Skin of body (tissue), 2 donors: ENCODE results near the gene FAM72D. TPM values are rescaled to one million over a fixed set of nuclear protein-coding genes. Genes with fewer than 3 reads are reported as not detected.
"Not testable (repeated sequence)": the region's sequence is repeated elsewhere in the genome, so short reads cannot be mapped to it uniquely, and the experiment has no call there.

Source experiments
- DNase-seq: peaks from one replicate; lab custom pipeline; 2025; lab: John Stamatoyannopoulos, UW
- total RNA-seq: library from RNA; depleted of rRNA; stranded (reverse); fragments of >200 nt; gene quantifications from one replicate; pipeline ENCODE4 v1.2.3, GENCODE V29; 2014

FAM72D gene
- total RNA-seq, 1 donor from 2014 or later, result 0.99 TPM

DNA sequence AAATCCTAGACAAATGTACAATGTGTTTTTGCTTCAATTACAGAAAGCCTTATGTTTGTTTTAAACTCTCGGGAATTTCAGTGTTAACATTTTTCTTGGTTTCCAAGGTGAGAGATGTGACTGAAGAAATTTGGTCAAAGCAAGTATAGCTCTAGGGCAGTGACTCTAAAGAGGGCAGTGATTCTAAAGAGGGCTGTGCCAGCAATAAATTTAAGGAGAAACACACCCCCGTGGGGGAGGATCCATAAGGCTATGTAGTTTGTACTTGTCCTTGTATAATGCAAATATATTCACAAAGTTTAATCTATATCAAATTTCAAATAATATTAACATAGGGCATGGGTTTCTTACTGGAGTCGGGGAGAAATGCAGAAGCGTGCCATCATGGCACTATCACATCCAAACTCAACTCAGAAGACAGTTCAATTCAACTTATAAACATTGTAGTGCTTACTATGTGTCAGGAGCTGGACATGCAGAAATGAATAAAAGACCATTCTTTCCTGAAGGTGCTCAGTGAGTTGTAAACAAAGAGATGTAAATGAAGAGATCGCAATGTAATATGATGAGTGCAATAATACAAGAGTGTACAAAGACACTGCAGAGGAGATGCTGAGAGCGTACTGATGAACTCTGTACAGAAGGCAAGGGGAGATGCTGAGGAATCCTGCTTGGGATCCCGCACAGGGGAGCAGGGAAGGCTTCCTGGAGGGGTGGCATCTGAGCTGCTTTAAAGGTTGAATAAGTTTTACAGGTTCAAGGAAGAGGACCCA, 13.1 kb upstream of the FAM72D start:
- DNase-seq, result not testable (repeated sequence)

DNA sequence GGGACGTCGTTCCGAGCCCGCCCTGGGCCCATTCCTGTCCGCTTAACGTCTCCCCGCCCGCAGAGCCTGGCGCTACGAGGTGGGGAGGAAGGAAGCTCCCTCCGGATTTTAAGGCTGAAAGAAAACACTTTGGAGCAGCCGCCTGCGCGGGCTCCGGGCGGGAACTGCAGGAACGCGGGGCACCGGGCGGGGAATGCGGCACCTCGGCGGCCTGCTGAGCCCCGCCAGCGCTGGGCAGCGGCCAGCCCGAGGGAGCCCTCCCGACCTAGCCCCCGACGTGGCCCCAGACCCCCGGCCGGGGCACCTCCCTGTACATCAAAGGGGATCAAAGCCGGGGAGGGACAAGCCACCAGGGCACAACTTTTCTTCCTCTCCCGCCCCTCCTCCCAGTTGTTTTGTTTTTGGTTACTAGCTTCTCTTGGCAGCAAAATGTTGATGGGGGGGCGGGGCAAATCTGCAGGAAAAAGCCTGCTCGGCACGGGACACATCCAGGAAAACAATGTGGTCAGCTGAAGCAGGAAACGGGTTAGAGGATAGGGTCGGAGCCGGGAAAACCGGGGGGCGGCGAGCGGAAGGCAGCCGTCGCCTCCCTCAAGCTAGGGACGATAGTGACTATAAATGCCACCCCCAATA, 2.1 kb upstream of the FAM72D start:
- DNase-seq, result not testable (repeated sequence)

DNA sequence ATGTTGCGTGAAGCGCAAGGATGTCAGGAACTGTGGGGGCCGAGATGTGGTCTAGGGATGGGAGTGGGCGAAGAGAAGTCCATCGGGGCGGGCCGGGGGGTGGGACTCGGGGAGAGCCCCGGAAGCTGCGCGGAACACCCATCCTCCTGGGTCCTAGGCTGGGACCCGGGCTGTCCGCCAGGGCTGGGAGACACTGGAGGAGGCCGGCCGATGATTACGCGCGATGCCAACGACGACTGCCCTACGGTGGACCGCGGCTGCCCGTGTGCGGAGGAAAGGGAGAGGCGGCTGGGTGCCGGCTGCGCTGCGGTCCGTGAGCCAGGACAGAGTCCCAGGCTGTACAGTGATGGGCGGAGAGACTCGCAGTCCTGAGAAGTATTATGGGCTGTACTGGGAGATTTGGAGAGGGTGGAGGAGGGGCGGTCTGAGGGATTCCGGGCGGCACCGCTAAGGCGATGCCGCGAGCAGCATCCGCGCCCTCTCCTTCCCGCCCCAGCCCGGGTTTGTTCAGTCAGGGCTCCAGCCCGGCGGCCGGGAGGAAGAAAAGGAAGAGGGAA, 1.0 kb upstream of the FAM72D start:
- not testable (repeated sequence) for DNase-seq

GRCh38 chr1:145101725-145102124, 6.0 kb downstream of the FAM72D start:
- DNase-seq, result not testable (repeated sequence)

- not testable (repeated sequence) for DNase-seq
These were observed 7.5 kb downstream of the FAM72D start for GRCh38 chr1:145103294-145103693.

- DNase-seq, result not testable (repeated sequence)
These were observed 15.9 kb downstream of the FAM72D start for GRCh38 chr1:145111674-145112073.

- DNase-seq, result not testable (repeated sequence)
These were observed 16.9 kb downstream of the FAM72D start for GRCh38 chr1:145112703-145113102.

- not testable (repeated sequence) for DNase-seq
These were observed 18.8 kb downstream of the FAM72D start for GRCh38 chr1:145114560-145115057.

- DNase-seq, result not testable (repeated sequence)
These were observed 20.1 kb downstream of the FAM72D start for GRCh38 chr1:145115587-145116493.

DNA sequence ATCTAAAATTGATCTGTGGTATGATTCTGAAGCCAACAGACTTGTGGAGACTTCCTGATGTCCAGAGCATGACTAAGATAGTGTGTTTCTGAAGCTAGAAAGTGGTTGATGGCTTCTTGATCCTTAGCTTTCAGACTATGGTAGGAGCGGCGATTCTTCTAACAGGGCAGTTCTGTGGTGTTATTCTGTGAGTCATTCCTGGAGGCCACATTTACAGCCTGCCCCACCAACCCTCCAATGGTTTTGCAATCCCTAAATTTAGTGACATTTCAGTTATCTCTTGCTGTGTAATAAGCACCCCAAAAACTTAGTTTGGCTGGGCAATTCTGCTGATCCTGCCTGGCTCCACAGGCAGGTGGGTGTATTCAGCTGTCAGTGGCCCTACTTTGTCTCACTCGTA, 24.1 kb downstream of the FAM72D start:
- DNase-seq, result not testable (repeated sequence)

DNA sequence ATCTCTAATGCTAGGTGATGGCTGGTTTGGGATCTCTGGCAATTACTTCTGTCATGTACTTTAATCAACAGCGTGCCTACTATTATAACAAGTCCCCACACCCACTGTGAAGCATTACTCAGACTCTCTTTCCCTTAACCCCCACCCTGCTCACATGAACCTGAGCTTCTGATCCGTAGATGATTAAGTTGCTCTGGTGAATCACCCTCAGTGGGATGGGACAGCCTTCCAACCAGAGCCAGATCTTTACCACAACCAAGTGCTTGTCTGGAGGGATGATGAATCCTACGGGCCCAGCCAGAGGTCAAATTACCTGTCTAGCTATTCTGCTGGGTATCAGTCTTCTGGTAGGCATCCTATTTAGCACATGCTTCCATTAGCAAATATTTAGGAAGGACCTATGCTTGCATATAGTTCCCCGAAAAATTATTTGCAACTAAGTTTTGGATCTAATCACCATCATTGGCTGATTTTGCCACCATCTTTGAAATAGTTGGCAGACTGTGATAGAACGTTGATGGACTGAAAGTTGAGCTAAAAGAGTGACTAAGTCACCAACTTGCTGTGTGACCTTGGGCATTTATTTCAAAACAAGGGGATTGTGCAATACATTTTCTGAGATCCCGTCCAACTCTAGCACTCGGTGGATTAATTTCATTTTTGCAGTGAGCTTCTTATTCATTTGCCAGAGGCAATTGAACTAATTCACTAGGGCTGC, 26.7 kb downstream of the FAM72D start:
- DNase-seq, result not testable (repeated sequence)

DNA sequence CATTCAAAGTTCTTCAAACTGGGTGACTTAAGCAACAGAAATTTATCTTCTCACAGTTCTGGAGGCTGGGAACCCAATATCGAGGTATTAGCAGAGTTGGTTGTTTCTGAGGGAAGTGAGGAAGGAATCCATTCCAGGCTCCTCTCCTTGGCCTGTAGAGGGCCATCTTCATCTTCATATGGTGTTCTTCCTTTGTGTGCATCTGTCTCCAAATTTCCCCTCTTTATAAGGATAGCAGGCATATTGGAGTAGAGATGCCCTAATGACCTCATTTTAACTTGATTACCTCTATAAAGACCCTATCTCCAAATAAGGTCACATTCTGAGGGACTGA, 27.3 kb downstream of the FAM72D start:
- not testable (repeated sequence) for DNase-seq

GRCh38 chr1:145123992-145124641, 28.3 kb downstream of the FAM72D start:
- DNase-seq, result not testable (repeated sequence)

DNA sequence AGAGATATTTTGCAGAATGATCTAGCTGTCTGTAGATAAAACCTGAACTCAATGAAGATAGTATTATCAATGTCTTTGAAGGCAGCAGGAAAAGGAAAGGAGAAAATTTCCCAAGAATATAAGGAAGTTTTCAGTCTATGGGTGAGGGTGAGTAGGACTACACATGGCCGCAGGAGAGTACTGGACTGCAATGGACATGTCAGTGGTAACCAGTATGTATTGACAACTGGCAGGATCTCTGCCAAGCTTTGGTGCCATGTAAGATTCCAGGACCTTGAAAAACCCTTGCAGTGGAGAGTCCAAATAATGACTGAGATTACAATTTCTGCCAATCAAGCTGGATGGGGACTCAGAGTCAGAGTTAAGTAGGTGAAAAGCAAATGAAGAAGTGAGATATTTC, 29.3 kb downstream of the FAM72D start:
- DNase-seq, result not testable (repeated sequence)

- not testable (repeated sequence) for DNase-seq
These were observed 31.4 kb downstream of the FAM72D start for GRCh38 chr1:145127144-145127543.

GRCh38 chr1:145128697-145129469, 33.1 kb downstream of the FAM72D start:
- DNase-seq, result not testable (repeated sequence)

DNA sequence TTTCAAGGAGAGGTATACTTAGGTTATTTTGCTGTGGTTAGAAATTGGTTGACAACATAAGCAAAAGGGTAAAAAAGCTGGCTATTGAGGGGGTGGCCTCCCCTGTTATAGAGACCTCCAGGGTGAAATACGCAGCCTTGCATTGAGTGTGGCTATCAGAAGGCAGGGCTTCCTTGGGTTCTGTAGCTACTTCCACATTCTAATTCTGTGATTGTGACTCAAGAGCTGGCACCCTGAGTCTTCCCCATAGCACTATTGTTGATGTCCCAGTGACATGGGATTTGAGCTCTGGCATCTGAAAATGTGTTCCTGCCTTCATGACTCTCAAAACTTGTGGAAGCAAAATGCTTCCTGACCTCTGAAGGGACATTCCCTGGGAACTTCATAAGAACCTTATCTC, 38.7 kb downstream of the FAM72D start:
- not testable (repeated sequence) for DNase-seq

DNA sequence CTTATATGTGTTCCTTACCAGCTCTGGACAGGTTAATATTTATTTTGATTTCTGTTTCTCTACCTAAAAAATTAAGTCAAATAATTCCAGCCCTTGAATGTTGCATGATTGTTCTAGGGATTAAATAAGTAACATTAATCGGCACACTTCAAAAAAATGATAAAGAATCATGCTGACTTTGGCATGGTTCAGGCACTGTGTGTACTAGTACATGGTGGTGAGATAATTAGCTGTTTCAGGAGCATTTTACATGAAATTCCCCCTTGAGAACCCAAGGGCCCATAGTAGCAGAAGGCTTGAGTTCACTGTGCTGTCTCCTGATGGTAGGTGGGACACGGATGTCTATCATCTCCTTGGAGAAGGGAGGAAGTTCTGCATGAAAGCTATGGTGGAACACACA, 44.8 kb downstream of the FAM72D start:
- DNase-seq, result not testable (repeated sequence)

- DNase-seq, result not testable (repeated sequence)
These were observed 48.6 kb downstream of the FAM72D start for GRCh38 chr1:145144264-145144913.
